ENCODE results near the gene NRXN3.

NRXN3 gene

GRCh38 chr14:78509516-78509915, 339.3 kb downstream of the NRXN3 start:
- no peaks in the 10 kb centered on the region for H3K4me1 ChIP-seq (ENCODE audit: control insufficient read depth, insufficient read depth, low read length)
- no peaks in the 10 kb centered on the region for H3K9me3 ChIP-seq (ENCODE audit: control insufficient read depth, insufficient read depth, low read depth, low read length)
- no peak overlapping the region for H3K27ac ChIP-seq (ENCODE audit: extremely low read depth, low read depth, low read length)
- H3K4me3 ChIP-seq (ENCODE audit: low read depth, low read length), result no peak overlapping the region
- ChIA-PET CTCF (no interaction called here), POLR2A (no interaction called here)
- TF ChIP-seq ZNF792 (tag by site-specific recombination; IDR thresholded peaks at IDR 0.05) (no peak), ZNF600 (tag by site-specific recombination; IDR thresholded peaks at IDR 0.05) (no peak), ZNF704 (tag by site-specific recombination; IDR thresholded peaks at IDR 0.05) (no peak), ZNF555 (tag by site-specific recombination; conservative IDR thresholded peaks at IDR 0.05) (no peak), ZNF19 (tag by site-specific recombination; IDR thresholded peaks at IDR 0.05; ENCODE audit: low read depth) (no peak), SP7 (tag by site-specific recombination; IDR thresholded peaks at IDR 0.05) (no peak), ZNF660 (tag by site-specific recombination; IDR thresholded peaks at IDR 0.05) (no peak), KLF17 (tag by site-specific recombination; IDR thresholded peaks at IDR 0.05) (no peak), ZNF132 (tag by site-specific recombination; IDR thresholded peaks at IDR 0.05; ENCODE audit: borderline replicate concordance) (no peak), SETDB1 (IDR thresholded peaks at IDR 0.05; ENCODE audit: insufficient read length, low read length) (no peak)
- no peaks in the 10 kb centered on the region for H3K36me3 ChIP-seq (ENCODE audit: control insufficient read depth in 2 of 2, insufficient read depth in 1 of 2, low read length in 2 of 2)

GRCh38 chr14:78512021-78512420, 341.8 kb downstream of the NRXN3 start:
- Histone ChIP-seq H3K36me3 (ENCODE audit: control insufficient read depth in 2 of 2, insufficient read depth in 1 of 2, low read length in 2 of 2) (no peaks in the 10 kb centered on the region), H3K4me1 (ENCODE audit: control insufficient read depth, insufficient read depth, low read length) (no peaks in the 10 kb centered on the region), H3K27ac (ENCODE audit: extremely low read depth, low read depth, low read length) (no peak overlapping the region), H3K4me3 (ENCODE audit: low read depth, low read length) (no peak overlapping the region), H3K9me3 (ENCODE audit: control insufficient read depth, insufficient read depth, low read depth, low read length) (no peaks in the 10 kb centered on the region)
- POLR2A ChIA-PET, result no interaction called here
- CTCF ChIA-PET, result no interaction called here
- TF ChIP-seq ZNF670 (tag by site-specific recombination; IDR thresholded peaks at IDR 0.05; ENCODE audit: low read depth) (no peak), ZNF114 (tag by site-specific recombination; IDR thresholded peaks at IDR 0.05) (no peak), ZSCAN4 (tag by site-specific recombination; IDR thresholded peaks at IDR 0.05) (no peak), ZNF433 (tag by site-specific recombination; IDR thresholded peaks at IDR 0.05; ENCODE audit: low read depth) (no peak), ZNF660 (tag by site-specific recombination; IDR thresholded peaks at IDR 0.05) (no peak), TCF7L2 (IDR thresholded peaks at IDR 0.05; ENCODE audit: borderline replicate concordance, low read depth, low read length) (no peak)

GRCh38 chr14:78519863-78520262, 349.7 kb downstream of the NRXN3 start:
- ChIA-PET CTCF (no interaction called here), POLR2A (no interaction called here)
- TF ChIP-seq ZBTB1 (tag by site-specific recombination; IDR thresholded peaks at IDR 0.05) (no peak), ZNF18 (tag by site-specific recombination; IDR thresholded peaks at IDR 0.05) (no peak), ZBTB21 (tag by site-specific recombination; IDR thresholded peaks at IDR 0.05) (no peak), REST (tag by site-specific recombination; IDR thresholded peaks at IDR 0.05) (peak; percentile 84), ZBTB49 (tag by site-specific recombination; IDR thresholded peaks at IDR 0.05; ENCODE audit: low read depth) (no peak)
- H3K27ac ChIP-seq (ENCODE audit: extremely low read depth, low read depth, low read length), result no peak overlapping the region
- no peaks in the 10 kb centered on the region for H3K9me3 ChIP-seq (ENCODE audit: control insufficient read depth, insufficient read depth, low read depth, low read length)
- no peaks in the 10 kb centered on the region for H3K4me1 ChIP-seq (ENCODE audit: control insufficient read depth, insufficient read depth, low read length)
- no peak overlapping the region for H3K4me3 ChIP-seq (ENCODE audit: low read depth, low read length)
- no peaks in the 10 kb centered on the region for H3K36me3 ChIP-seq (ENCODE audit: control insufficient read depth in 2 of 2, insufficient read depth in 1 of 2, low read length in 2 of 2)
